LoVo (cell line): ENCODE data around the gene AOC2.
"Not testable (repeated sequence)": the region's sequence is repeated elsewhere in the genome, so short reads cannot be mapped to it uniquely, and the experiment has no call there.

Source experiments
- DNase-seq: peaks from one replicate; pipeline ENCODE4 v3.0.0-alpha.2; 2016; ENCODE audit warnings: low spot score

The AOC2 gene

GRCh38 chr17:42853968-42854790 lies 9.8 kb downstream of the AOC2 start:
- DNase-seq = no peak

GRCh38 chr17:42855048-42855596 lies 10.7 kb downstream of the AOC2 start:
- DNase-seq = no peak

- not testable (repeated sequence) for DNase-seq
These were observed 11.7 kb downstream of the AOC2 start for GRCh38 chr17:42856093-42856492.

- not testable (repeated sequence) for DNase-seq
These were observed 12.1 kb downstream of the AOC2 start for GRCh38 chr17:42856516-42856915.

- no peak for DNase-seq
These were observed 13.0 kb downstream of the AOC2 start for GRCh38 chr17:42857389-42857788.

GRCh38 chr17:42865638-42866094 lies 21.3 kb downstream of the AOC2 start:
- no peak for DNase-seq

- DNase-seq = no peak
These were observed 21.8 kb downstream of the AOC2 start for GRCh38 chr17:42866216-42866615.

- no peak for DNase-seq
These were observed 22.5 kb downstream of the AOC2 start for GRCh38 chr17:42866631-42867575.

GRCh38 chr17:42867694-42868261 lies 23.4 kb downstream of the AOC2 start:
- DNase-seq = not testable (repeated sequence)

- no peak for DNase-seq
These were observed 24.0 kb downstream of the AOC2 start for GRCh38 chr17:42868338-42868737.

GRCh38 chr17:42871647-42872046 lies 27.3 kb downstream of the AOC2 start:
- no peak for DNase-seq

GRCh38 chr17:42872251-42872965 lies 28.0 kb downstream of the AOC2 start:
- no peak for DNase-seq

- no peak for DNase-seq
These were observed 28.9 kb downstream of the AOC2 start for GRCh38 chr17:42873315-42873714.

- DNase-seq = not testable (repeated sequence)
These were observed 29.7 kb downstream of the AOC2 start for GRCh38 chr17:42873932-42874695.

GRCh38 chr17:42877037-42877436 lies 32.7 kb downstream of the AOC2 start:
- no peak for DNase-seq

- DNase-seq = peak; percentile 23
These were observed 33.9 kb downstream of the AOC2 start for GRCh38 chr17:42878123-42878880.

GRCh38 chr17:42878924-42879595 lies 34.7 kb downstream of the AOC2 start:
- no peak for DNase-seq

GRCh38 chr17:42879596-42879985 lies 35.2 kb downstream of the AOC2 start:
- DNase-seq = no peak

- DNase-seq = no peak
These were observed 36.5 kb downstream of the AOC2 start for GRCh38 chr17:42880776-42881310.
